Activated CD8-positive, alpha-beta memory T cell treated with anti-CD3 and anti-CD28 coated beads for 1 hour (primary cell): ENCODE data around the gene AHDC1.

Source experiments
- DNase-seq, 2 donors: peaks; one replicate each; pipeline ENCODE4 v3.0.0-alpha.2; 2020; ENCODE audit warnings: low read depth in 1 of 2; ENCODE audit errors: extremely low read depth in 1 of 2

Gene AHDC1

DNA sequence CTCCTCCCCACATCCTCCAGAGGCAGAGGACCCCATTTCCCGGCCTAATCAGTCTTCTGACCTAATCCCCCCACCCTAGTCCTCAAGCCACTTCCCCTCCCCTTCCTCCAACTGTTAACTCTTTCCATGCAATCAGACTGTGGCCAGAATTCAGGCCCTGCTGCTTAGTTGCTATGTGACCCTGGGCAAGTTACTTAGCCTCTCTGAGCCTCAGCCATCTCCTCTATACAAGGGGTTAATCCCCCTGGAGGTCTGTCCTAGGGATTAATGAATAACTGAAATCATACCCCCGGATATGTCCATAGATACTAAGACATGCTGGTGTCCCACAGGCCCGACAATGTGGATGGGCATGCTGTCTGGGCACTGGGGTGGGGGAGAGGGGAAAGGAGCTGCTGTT, 18.3 kb downstream of the AHDC1 start:
- DNase-seq = no peak

DNA sequence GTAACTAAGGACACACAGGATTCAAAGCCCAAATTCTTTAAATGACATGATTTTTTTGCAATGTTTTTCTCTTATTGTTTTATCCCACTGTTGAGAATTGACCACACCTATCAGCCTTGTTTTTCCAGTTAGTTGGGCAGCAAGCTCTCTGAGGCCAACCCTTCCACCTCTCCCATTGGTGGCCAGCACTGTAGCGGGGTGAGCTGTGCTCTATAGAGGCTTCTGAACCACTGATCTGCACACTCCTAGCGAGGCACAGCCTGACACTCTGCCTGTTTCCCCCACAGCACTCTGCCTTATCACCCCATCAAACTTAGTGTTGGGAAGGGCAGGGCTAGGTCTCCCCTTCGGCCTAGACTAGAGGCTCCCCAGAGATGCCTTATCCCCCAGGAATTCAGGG, 19.5 kb downstream of the AHDC1 start:
- DNase-seq = no peak

DNA sequence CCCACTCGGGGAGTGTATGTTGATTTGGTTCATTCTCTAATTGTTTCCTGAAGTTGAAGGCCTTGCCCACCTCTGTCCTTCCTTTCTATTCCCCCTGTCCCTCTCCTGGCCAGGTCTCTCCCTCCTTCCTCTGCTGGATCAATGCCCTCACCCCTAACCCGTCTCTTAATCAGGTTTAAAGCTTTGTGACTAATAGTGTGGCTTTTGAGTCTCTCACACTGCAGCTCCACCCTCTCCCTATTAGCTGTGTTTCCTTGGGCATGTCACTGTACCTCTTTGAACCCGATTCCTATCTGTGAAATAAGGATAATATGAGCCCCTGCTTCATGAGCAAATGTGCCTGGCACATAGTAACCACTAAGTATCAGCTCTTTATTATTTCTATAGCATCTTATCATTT, 20.5 kb downstream of the AHDC1 start:
- DNase-seq = no peak

DNA sequence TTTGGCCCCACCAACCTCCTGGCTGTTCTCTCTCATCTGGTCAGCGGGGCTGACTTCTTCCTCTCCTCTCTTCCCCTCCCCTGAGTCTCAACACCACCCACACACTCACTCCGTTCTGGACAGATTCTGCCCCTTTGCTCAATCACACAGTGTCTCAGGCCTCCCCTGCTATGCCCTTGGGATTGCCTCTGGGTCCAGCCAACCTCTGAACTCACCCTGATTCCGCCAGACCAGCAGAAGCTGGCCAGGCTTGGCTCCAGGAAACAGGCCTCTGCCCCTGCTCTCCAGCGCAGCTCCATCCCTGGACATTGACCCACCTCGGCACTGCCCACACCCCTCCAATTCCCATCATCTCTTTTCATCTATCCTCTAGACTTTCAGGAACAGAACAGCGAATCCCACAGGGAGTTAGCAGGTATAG, 22.1 kb downstream of the AHDC1 start:
- DNase-seq = no peak

DNA sequence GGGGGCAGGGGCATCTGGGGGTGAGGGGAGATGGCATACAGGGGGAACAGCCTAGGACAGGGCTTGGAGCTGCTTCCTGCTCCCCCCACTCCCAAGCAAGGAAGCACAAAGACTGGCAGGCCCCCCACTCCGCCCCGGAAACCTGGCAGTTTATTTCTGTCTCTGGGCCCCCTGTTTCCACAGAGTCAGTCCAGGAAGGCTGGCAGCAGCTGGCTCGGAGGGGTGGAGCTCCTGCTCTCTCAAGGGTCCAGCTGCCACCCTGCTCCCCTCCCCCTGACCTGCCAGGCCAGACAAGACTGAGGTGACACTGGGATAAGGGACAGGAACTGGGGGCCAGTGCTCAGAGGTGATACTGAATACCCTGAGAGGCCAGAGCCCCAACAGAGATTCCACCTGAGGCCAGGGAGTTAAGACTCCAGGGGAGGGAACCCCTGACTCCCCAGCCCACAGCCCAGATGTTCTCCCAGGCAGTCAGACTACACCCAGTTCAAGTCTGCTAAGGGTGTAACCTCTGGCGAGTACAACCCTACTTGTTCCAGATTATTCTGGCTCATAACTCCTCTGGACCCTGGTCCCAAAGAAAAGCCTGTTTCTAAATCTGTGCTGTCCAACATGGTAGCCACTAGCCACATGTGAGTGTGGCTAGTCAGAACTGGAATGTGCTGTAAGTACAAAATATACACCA, 26.3 kb downstream of the AHDC1 start:
- no peak for DNase-seq

DNA sequence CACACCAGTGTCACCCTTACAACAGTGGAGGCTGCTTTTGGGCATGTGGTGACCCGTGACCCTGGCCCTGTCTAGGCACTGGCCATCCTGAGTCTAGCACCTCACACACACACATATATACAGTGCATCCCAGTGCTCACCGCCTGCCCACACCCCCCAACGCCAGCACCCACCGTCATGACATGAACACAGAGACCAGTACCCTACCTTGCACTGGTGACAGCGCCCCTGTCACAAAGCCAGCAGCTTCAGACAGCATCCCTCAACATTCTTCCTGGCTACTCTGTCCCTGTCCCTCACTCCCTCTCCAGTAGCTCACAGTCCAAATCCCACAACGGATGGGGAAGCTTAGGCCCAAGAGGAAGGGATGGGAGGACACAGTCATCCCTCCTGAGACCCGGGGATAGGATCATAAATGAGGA, 27.1 kb downstream of the AHDC1 start:
- DNase-seq = no peak

DNA sequence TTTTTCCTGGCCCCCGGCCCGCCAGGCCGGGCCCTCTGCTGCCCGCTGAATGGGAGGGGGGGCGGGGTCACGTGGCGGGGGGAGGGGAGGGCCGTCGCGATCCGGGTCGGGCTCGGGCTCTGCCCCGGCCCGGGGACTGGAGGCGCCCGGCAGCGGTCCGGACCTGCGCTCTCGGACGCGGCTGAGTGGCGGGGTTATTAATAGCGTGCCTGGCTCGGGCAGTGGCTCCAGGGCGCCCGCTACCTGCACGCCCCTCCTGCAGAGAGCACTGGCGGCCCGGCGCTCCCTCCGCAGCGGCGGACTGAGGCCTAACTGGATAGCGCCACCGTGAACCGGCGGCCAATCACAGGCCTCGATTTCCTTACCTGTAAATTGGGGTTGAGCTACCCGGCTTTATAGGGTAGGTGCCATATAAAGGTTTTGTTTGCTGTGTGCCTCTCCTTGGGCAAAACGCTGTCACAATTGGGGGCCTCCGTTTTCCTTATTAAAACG, 28.1 kb downstream of the AHDC1 start:
- DNase-seq = no peak

DNA sequence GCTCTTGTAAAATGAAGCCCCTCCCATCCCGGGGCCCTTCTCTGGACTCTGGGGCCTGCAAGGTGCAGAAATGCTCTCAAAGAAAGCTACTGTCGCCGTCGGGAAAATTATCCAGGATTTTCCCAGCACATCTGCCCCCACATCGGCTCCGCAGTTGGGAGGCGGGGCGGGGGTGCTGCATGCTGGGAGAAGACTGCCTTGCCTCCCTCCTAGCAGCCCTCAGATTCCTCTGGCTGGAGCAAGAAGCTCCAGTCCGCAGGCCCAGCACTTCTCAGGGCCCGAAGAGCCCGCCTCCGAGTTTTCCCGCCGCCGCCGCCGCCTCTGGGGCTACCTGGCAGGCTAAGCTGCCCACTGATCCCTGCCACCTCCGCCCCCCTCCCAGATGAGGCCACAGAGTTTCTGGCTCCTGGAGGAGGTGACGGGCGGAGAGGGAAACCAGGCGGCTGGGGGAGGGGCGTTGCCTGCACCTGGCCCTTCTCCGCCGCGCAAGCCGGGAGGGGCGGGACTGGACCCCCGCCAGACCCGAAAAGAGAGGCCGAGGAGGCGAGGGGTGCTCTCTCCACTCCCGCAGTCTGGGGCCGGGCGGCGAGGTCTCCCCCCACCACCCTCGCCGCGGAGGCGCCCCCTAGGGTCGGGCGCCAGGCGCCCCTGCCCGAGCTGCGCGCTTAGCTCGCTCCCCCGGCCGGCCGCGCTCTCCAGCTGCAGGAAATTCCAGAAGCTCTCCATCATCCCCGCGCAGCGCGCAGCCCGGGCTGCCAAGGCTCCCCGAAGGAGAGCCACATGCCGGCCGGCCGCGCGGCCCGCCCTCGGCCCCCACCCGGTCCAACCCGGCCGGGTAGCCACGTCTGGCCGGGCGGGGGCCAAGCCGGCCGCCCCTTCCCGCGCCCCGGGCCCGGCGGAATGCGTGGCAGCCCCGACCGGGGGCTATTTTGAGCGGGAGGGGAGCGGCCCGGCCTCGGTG, 28.8 kb downstream of the AHDC1 start:
- no peak for DNase-seq

DNA sequence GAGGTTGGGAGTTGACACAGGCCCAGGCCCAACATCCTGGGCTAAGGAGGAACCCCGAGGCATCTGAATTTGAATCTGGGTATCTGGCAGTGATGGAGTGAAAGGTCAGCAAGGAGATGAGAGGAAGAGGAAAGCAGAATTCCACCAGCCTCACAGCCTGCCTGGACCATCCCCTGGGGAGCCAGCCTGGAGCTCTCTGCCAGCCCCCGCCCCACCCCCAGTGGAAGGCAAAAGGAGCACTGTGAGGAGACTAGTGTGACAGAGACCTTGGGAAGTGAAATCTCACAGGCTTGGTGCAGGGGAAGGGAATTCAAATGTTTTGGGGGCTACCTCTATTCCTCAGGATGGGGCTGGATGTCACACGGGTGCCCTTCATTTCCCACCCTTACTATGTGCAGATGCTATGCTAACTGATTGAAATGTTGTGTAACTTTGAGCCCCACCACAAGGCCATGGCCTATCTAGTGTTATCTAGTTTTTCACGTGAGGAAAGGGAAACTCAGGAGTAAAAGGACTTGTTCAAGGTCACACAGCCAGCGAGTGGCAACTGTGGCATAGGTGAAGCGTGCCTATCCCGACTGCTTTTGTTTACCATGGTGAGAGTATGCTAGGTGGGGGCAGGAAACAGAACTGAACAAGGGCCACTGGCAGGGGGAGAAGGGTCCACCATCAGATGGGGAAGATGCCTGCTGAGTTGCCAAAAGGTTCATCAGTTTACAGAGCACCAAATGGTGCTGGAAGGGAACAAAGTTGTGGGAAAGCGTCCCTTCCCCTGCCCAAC, 29.8 kb downstream of the AHDC1 start:
- no peak for DNase-seq

DNA sequence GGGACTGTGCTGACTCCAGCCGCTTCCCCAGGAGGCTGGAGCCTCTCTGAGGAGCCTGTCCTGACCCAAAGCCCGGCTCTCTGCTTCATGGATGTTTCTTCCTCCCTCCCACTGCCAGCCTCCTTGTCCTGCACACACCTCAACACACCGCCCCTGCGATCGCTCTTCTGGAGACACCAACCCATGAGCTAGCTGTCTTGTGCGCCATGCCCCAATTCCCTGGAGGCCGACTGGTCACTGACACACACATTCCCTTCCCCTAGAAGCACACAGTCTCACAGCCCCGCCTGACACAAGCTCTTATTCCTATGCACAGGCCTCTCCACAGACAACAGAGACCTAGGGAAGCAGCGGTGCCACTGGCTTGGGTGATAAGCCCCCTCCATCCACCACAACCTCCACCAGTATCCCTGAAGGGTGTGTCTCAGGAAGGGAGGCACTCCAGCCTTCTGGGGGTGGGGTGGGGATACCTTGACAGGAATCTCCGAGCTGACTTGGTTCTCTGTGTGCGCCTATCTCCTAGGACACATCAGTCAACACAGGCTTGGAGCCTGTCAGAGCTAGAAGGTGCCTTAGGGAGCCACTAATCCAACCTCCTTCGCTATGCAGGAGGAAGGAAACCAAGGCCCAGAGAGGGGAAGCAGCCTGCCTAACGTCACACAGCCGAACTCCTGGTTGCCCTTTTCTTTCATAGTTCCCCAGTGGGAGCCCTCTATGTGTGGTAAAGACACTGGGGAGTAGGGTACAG, 31.1 kb downstream of the AHDC1 start:
- DNase-seq = no peak

DNA sequence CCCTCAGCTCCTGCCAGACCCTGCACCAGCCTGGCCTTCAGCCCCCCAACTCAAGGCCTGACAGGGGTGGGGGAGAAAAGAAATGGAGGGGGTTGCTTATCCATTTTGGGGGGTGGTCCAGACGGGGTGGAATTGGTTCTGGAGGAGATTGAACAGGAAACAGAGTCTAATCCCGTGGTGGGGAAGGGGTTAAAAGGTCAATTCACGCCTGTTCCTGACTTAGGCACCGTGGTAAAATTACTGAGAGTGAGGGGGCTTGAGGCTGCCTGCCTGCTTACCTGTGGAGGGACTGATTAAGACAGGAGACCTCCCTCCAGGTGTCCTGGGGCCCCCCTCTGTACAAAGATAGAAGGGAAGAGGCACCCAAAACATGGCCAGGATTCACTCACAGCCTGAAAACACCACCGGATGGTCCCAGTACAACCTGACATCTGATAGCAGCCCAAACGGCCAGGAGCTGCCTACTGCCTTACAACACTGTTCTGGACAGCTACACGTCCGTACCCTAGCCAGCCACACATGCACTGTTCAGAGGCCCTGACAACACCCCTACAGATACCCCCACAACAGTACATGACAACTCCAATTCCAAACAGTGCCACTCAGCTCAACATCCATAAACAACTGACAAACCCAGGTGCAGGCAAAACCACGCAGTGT, 31.8 kb downstream of the AHDC1 start:
- DNase-seq = no peak

DNA sequence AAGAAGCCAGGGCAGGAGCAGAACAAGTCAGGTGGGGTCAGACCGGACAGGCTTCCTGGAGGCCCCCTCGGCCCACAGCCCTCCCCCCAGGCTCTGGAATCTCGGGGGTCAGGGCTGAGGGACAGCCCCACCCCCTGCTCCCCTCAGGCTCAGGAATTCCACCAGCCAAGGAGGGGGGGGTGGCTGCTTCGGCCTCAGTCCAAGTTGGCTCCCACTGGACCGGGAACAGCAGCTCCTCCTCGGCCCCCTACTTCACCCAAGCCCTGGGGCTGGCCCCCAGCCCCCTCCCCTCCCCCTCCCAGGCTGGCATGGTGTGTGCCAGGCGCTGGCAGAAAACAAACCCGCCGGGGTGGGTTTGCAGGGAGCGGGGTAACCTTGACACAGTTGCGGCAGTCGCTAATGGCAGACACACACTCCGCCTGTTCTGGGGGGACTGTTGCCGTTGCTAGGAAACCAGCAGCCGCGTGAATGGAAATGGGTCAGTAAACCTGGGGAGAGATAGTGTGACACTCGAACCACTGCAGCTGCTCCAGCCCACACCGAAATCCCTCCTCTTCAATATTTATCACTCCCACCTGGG, 32.4 kb downstream of the AHDC1 start:
- DNase-seq = no peak

DNA sequence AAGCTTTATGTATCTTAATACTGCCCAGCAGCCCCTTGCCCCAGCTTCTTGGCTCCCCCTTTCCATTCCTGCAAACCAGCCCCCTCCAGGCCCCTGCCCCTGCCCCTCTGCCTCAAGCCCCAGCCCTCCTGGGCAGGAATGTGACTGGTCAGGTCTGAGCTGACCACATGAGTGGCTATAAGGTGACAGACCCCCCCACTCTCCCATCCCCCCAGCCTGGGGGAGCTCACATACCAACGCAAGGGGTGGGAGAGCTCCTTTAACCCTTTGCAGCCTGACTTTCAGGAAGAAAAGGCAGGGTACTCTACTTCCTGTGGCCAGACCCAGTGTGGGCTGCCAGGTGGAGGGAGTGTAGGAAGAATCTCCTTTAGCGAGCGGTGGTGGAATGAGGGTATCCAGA, 33.2 kb downstream of the AHDC1 start:
- no peak for DNase-seq

DNA sequence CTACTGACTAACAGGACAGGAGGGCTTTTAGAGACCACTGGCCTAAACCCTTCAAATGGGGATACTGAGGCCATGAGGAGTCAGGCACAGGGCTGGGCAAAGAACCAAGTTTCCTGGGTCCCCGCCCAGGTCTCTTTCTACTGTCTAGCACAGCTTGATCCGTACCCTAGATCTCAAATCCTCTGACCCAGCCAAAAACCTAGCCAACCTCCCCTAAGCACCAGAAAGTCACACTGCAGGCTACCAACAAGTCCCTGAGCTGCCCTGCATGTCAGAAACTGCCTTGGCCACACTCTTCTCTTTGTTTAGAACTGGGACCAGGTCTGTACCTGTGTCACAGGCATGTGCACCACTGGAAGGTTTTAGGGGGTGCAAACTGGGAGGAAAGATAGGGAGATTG, 33.6 kb downstream of the AHDC1 start:
- no peak for DNase-seq

DNA sequence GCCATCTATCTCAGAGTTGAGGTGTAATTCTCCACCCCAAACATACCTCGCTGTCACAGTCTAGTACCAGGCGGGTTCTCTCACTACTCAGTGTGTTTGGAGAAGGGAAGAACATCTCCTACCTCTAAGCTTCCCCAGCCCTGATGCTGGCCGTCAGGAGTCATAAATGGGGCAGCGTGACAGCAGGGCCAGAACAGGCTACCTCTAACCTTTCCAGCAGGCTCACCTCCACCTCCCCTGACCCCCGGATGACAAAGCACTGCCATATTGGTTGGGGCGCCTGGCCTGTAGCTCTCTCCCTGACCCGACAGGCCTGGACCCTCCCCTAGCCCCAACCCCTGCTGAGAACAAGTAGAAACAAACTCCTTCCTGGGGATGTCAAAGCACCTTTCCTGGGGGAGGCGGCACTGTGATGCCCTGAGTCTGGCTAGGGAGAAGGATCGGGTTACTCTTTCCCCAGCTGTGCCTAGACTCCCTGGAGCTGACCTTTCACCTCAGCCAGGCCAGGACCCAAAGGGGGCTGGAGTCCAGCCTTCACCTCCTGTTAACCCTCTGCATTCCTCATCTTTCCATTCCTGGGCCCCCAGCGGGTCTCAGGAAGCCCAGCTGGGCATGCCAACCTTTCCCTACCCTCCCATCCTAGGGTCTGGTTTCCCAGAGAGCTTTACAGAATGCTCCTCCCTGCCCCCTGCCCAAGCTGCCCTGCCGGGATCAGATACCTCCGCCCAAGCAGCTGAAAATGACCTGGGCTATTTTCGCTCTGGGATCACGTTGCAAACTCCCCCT, 34.2 kb downstream of the AHDC1 start:
- no peak for DNase-seq

DNA sequence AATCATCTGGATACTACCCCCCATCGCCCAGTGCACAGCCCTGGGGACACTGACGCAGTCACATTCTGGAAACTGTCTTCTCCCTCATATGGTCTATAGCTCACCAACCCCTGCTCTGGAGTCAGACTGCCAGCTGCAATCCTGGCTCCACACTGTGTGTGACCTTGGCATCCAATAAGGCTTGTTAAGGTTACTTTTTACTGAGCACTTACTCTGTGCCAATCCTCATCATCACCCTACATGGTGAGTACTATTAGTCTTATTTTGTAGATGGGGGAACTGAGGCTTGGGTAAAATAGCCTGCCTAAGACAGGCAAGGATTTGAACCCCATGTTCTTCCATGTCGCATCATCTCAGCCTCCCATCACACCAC, 34.9 kb downstream of the AHDC1 start:
- DNase-seq = no peak

DNA sequence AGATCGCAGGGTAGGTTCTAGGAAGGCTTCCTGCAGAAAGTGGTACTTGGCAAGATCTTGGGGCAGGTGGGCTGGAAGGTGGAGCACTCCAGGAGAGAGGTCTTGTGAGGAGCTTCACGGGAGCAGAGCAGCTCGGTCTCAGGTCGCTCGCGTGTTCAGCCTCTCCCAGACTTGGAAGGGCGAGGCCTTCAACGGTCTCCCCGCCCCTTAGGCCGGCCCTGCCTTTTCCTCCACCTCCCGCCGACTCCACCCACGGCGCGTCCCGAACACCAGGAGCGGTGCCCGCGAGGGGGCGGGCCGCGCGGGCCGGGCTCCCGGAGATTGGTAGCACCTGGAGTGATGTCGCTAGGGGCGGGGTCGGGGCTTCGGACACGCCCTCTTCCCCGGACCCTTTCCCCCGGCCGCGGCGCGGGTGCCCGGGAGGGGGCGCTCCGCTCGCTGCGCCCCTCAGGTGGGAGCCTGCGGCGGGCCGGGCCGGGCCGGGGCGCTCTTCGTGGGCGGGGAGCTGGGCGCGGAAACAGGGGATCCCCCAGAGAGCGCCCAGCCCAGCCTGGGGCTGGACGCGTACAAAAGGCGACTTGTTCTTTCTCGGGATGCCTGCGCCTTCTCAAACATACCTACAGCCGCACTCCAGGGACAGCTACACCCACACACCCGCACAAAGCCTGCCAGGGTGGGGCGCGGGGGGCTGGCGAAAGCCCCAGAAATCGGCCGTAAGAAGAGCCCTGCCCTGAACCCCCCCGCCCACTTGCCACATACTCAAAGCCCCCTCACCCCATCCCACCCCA, 35.5 kb downstream of the AHDC1 start:
- DNase-seq = peak; percentile 77 to 82

DNA sequence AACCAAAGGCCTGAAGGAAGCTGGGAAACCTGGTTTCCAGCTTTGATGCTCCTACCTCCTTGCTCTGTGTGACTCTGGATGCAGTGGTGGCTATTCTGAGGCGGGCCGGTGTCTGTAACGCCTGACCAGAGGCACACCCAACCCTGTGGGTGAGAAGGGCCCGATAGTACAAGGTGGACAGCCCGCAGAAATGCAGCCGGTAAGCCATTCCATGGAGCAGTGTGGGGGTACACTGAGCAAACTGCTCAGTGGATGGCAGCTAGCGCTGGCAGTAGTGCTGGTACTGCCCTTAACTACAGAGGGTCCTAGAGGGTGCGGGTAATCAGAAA, 36.0 kb downstream of the AHDC1 start:
- no peak for DNase-seq
